ENCODE results near the gene RASA4. TPM values are rescaled to one million over a fixed set of nuclear protein-coding genes. Genes with fewer than 3 reads are reported as not detected.
A peak's percentile ranks its signal among the peaks of the same experiment; 100 is the strongest.
"Not testable (repeated sequence)": the region's sequence is repeated elsewhere in the genome, so short reads cannot be mapped to it uniquely, and the experiment has no call there.

Gene RASA4
- total and polyA plus RNA-seq, 2 donors (not counting 1 experiment from before 2014, with no cell fraction given), result 32.0 to 49.3 TPM

DNA sequence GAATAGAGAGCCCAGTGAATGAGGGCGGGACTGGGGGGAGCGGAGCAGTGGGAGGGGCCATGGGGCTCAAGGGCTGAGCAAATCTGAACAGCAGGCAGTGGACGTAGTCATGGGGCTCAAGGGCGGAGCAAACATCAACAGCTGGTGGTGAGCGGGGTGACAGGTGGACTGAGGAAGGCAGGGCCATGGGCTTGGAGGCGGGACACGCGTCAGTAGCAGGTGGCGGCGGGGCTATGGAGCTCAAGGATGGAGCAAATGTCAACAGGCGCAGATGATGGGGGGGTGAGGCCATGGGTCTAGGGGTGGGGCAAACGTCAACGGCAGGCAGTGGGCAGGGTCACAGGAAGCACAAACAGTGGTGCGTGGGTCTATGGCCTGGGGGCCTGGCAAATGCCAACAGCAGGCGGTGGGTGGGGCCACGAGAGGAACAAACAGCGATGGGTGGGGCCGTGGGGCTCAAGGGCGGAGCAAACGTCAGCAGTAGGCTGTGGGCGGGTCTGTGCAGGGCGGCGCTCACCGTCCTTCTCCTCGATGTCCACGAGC, 24.0 kb downstream of the RASA4 start:
- CTCF ChIA-PET; H3K36me3 ChIP-seq (replicated peaks in 1 of 2; ENCODE audit: control extremely low read depth in 1 of 2, control insufficient read depth in 1 of 2, extremely low read depth in 1 of 2, insufficient read depth in 2 of 2, low read length in 1 of 2); H3K4me3 Mint-ChIP-seq; H3K27ac Mint-ChIP-seq; H3K4me1 Mint-ChIP-seq; H3K9me3 Mint-ChIP-seq (ENCODE audit: insufficient read depth); H3K9ac ChIP-seq (ENCODE audit: low read length); intact Hi-C loops (cut with micrococcal nuclease); H3K79me2 ChIP-seq (ENCODE audit: control insufficient read depth, insufficient read depth, low read length); H3K27me3 ChIP-seq (replicated peaks in 1 of 4; ENCODE audit: control extremely low read depth in 1 of 4, control insufficient read depth in 3 of 4, insufficient read depth in 4 of 4, low read length in 3 of 4); POLR2A ChIA-PET; H3K4me3 ChIP-seq (ENCODE audit: control extremely low read depth in 1 of 5, extremely low read depth in 1 of 5, insufficient read depth in 1 of 5, low read depth in 2 of 5, low read length in 4 of 5); H3K4me1 ChIP-seq (ENCODE audit: control insufficient read depth in 2 of 2, insufficient read depth in 2 of 2, low read length in 2 of 2); H3K4me2 ChIP-seq (replicated peaks; ENCODE audit: low read depth, low read length, poor library complexity, severe bottlenecking); H4K20me1 ChIP-seq (ENCODE audit: control insufficient read depth, insufficient read depth, low read length, poor library complexity, severe bottlenecking); H3K27ac ChIP-seq (ENCODE audit: low read length in 2 of 2); H2AFZ ChIP-seq (ENCODE audit: insufficient read depth, low read depth, low read length, poor library complexity, severe bottlenecking); DNase-seq; H3K27me3 Mint-ChIP-seq; H3K9me3 ChIP-seq (ENCODE audit: control extremely low read depth in 1 of 3, control insufficient read depth in 2 of 3, insufficient read depth in 1 of 3, low read length in 2 of 3): not testable (repeated sequence)
- peak; percentile 76 for ATAC-seq (ENCODE audit: low read depth)
- no CpG with 5 or more reads among the region's 26 CpGs for WGBS (ENCODE audit: insufficient coverage)

DNA sequence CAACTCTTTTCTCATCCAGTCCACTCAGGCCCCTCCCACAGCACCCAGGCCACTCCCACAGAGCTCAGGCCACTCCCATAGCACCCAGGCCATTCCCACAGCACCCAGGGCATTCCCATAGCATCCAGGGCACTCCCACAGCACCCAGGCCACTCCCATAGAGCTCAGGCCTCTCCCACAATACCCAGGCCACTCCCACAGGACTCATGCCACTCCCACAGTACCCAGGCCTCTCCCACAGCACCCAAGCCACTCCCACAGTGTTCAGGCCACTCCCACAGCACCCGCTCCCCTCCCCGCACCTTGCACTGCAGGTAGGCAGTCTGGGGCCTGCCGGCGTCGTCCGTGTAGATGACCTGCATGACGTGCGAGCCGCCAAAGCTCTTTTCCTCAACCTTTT, 26.7 kb downstream of the RASA4 start:
- H3K27me3 Mint-ChIP-seq; H3K4me3 Mint-ChIP-seq; H4K20me1 ChIP-seq (ENCODE audit: control insufficient read depth, insufficient read depth, low read length, poor library complexity, severe bottlenecking); POLR2A ChIA-PET; H3K4me2 ChIP-seq (replicated peaks; ENCODE audit: low read depth, low read length, poor library complexity, severe bottlenecking); H3K27ac Mint-ChIP-seq; H3K79me2 ChIP-seq (ENCODE audit: control insufficient read depth, insufficient read depth, low read length); H3K4me1 Mint-ChIP-seq; H3K27me3 ChIP-seq (replicated peaks in 1 of 4; ENCODE audit: control extremely low read depth in 1 of 4, control insufficient read depth in 3 of 4, insufficient read depth in 4 of 4, low read length in 3 of 4); H2AFZ ChIP-seq (ENCODE audit: insufficient read depth, low read depth, low read length, poor library complexity, severe bottlenecking); intact Hi-C loops (cut with micrococcal nuclease); H3K4me1 ChIP-seq (ENCODE audit: control insufficient read depth in 2 of 2, insufficient read depth in 2 of 2, low read length in 2 of 2); DNase-seq; H3K9ac ChIP-seq (ENCODE audit: low read length); H3K9me3 ChIP-seq (ENCODE audit: control extremely low read depth in 1 of 3, control insufficient read depth in 2 of 3, insufficient read depth in 1 of 3, low read length in 2 of 3); H3K4me3 ChIP-seq (ENCODE audit: control extremely low read depth in 1 of 5, extremely low read depth in 1 of 5, insufficient read depth in 1 of 5, low read depth in 2 of 5, low read length in 4 of 5); CTCF ChIA-PET; H3K9me3 Mint-ChIP-seq (ENCODE audit: insufficient read depth); H3K27ac ChIP-seq (ENCODE audit: low read length in 2 of 2); H3K36me3 ChIP-seq (replicated peaks in 1 of 2; ENCODE audit: control extremely low read depth in 1 of 2, control insufficient read depth in 1 of 2, extremely low read depth in 1 of 2, insufficient read depth in 2 of 2, low read length in 1 of 2): not testable (repeated sequence)
- WGBS (ENCODE audit: insufficient coverage), result no CpG with 5 or more reads among the region's 9 CpGs
- ATAC-seq (ENCODE audit: low read depth), result peak; percentile 16

DNA sequence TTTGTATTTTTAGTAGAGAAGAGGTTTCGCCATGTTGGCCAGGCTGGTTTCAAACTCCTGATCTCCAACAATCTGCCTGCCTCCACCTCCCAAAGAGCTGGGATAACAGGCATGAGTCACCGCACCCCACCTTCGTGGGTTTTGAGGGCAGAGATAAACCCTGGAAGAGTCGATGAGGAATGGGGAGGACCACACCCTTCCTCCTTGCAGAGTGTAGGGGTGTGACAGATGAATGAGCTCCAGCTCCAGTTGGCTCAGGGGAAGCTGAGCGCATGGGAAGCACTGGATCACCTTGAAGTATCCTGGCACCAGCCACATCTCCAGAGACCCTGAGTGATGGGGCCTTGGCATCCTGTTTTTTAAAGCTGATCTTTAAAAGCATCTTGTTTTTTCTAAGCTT, 33.1 kb downstream of the RASA4 start:
- no CpG with 5 or more reads among the region's 5 CpGs for WGBS (ENCODE audit: insufficient coverage)
- H3K4me1 Mint-ChIP-seq; H3K79me2 ChIP-seq (ENCODE audit: control insufficient read depth, insufficient read depth, low read length); H3K4me3 ChIP-seq (ENCODE audit: control extremely low read depth in 1 of 5, extremely low read depth in 1 of 5, insufficient read depth in 1 of 5, low read depth in 2 of 5, low read length in 4 of 5); H3K9me3 Mint-ChIP-seq (ENCODE audit: insufficient read depth); H3K27me3 Mint-ChIP-seq; intact Hi-C loops (cut with micrococcal nuclease); H4K20me1 ChIP-seq (ENCODE audit: control insufficient read depth, insufficient read depth, low read length, poor library complexity, severe bottlenecking); H3K27ac ChIP-seq (ENCODE audit: low read length in 2 of 2); H3K27ac Mint-ChIP-seq; H3K27me3 ChIP-seq (replicated peaks in 1 of 4; ENCODE audit: control extremely low read depth in 1 of 4, control insufficient read depth in 3 of 4, insufficient read depth in 4 of 4, low read length in 3 of 4); H3K4me2 ChIP-seq (replicated peaks; ENCODE audit: low read depth, low read length, poor library complexity, severe bottlenecking); H3K4me1 ChIP-seq (ENCODE audit: control insufficient read depth in 2 of 2, insufficient read depth in 2 of 2, low read length in 2 of 2); H3K9me3 ChIP-seq (ENCODE audit: control extremely low read depth in 1 of 3, control insufficient read depth in 2 of 3, insufficient read depth in 1 of 3, low read length in 2 of 3); H3K4me3 Mint-ChIP-seq; H2AFZ ChIP-seq (ENCODE audit: insufficient read depth, low read depth, low read length, poor library complexity, severe bottlenecking); ATAC-seq (ENCODE audit: low read depth); H3K36me3 ChIP-seq (replicated peaks in 1 of 2; ENCODE audit: control extremely low read depth in 1 of 2, control insufficient read depth in 1 of 2, extremely low read depth in 1 of 2, insufficient read depth in 2 of 2, low read length in 1 of 2); CTCF ChIA-PET; DNase-seq; POLR2A ChIA-PET; H3K9ac ChIP-seq (ENCODE audit: low read length): not testable (repeated sequence)

DNA sequence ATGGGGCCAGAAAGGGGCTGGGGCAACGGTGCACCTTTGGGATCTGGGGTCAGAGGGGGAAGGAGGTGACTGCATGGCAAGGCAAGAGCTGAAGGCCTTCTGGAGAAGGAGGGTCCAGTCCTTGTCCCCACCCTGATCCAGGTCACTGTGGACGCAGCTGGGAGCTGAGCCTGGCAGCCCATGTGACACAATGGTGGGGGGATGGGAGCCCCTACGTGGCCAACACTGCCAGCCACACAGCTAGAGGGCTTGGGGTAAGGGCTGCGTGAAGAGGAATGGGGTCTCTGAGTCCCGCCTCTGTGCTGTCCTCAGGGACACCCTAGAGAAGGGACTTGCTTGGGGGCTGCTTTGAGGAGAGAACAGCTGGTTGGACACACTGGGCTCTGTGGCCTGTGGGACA, 34.8 kb downstream of the RASA4 start:
- H3K27me3 Mint-ChIP-seq; H3K9me3 Mint-ChIP-seq (ENCODE audit: insufficient read depth); H3K4me3 Mint-ChIP-seq; H3K4me1 Mint-ChIP-seq; H3K27ac ChIP-seq (ENCODE audit: low read length in 2 of 2); ATAC-seq (ENCODE audit: low read depth); DNase-seq; CTCF ChIA-PET; POLR2A ChIA-PET; intact Hi-C loops (cut with micrococcal nuclease); H3K9ac ChIP-seq (ENCODE audit: low read length); H3K4me3 ChIP-seq (ENCODE audit: control extremely low read depth in 1 of 5, extremely low read depth in 1 of 5, insufficient read depth in 1 of 5, low read depth in 2 of 5, low read length in 4 of 5); H3K4me2 ChIP-seq (replicated peaks; ENCODE audit: low read depth, low read length, poor library complexity, severe bottlenecking); H3K79me2 ChIP-seq (ENCODE audit: control insufficient read depth, insufficient read depth, low read length); H3K27me3 ChIP-seq (replicated peaks in 1 of 4; ENCODE audit: control extremely low read depth in 1 of 4, control insufficient read depth in 3 of 4, insufficient read depth in 4 of 4, low read length in 3 of 4); H4K20me1 ChIP-seq (ENCODE audit: control insufficient read depth, insufficient read depth, low read length, poor library complexity, severe bottlenecking); H3K4me1 ChIP-seq (ENCODE audit: control insufficient read depth in 2 of 2, insufficient read depth in 2 of 2, low read length in 2 of 2); H3K36me3 ChIP-seq (replicated peaks in 1 of 2; ENCODE audit: control extremely low read depth in 1 of 2, control insufficient read depth in 1 of 2, extremely low read depth in 1 of 2, insufficient read depth in 2 of 2, low read length in 1 of 2); H3K27ac Mint-ChIP-seq; H2AFZ ChIP-seq (ENCODE audit: insufficient read depth, low read depth, low read length, poor library complexity, severe bottlenecking); H3K9me3 ChIP-seq (ENCODE audit: control extremely low read depth in 1 of 3, control insufficient read depth in 2 of 3, insufficient read depth in 1 of 3, low read length in 2 of 3): not testable (repeated sequence)
- no CpG with 5 or more reads among the region's 5 CpGs for whole genome bisulfite sequencing (ENCODE audit: insufficient coverage)

Measured in B cell (primary cell).